ENCODE data around the gene ZNF799.
A peak's percentile ranks its signal among the peaks of the same experiment; 100 is the strongest.
"Not testable (repeated sequence)": the region's sequence is repeated elsewhere in the genome, so short reads cannot be mapped to it uniquely, and the experiment has no call there.

Gene ZNF799

GRCh38 chr19:12400633-12401502 is at the start of gene ZNF799:
Gene ZNF799, minus strand, starts transcription at chr19:12401271. Its CDS starts 201 bp downstream, at chr19:12401070.
- peak; percentile 99 for DNase-seq (ENCODE audit: low read depth)

GRCh38 chr19:12450844-12451243 is 49.8 kb upstream of the ZNF799 start:
- peak; percentile 3 for DNase-seq (ENCODE audit: low read depth)

DNA sequence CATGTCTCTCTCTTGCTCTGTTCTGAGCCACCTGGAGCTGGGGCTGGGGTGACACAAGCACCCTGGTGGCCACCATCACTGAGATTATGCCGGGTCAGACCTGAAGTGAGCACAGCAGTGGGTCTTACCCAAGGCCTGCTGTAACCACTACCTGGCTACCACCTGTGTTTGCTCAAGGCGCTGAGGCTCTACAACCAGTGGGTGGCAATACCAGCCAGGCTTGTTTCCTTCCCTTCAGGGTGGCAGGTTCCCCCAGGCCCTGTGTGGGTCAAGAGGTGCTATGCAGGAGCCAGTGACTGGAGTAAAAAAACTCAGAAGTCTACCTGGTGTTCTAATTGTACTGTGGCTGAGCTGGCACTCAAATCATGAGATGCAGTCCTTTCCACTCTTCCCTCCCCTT is 47.7 kb upstream of the ZNF799 start:
- no peak for DNase-seq (ENCODE audit: low read depth)

- DNase-seq (ENCODE audit: low read depth): peak; percentile 98
Measured at GRCh38 chr19:12440541-12441316, 39.7 kb upstream of the ZNF799 start, which contains the start of gene ZNF443. Gene ZNF443, minus strand, starts transcription at chr19:12441021. Its CDS starts 107 bp downstream, at chr19:12440914.

DNA sequence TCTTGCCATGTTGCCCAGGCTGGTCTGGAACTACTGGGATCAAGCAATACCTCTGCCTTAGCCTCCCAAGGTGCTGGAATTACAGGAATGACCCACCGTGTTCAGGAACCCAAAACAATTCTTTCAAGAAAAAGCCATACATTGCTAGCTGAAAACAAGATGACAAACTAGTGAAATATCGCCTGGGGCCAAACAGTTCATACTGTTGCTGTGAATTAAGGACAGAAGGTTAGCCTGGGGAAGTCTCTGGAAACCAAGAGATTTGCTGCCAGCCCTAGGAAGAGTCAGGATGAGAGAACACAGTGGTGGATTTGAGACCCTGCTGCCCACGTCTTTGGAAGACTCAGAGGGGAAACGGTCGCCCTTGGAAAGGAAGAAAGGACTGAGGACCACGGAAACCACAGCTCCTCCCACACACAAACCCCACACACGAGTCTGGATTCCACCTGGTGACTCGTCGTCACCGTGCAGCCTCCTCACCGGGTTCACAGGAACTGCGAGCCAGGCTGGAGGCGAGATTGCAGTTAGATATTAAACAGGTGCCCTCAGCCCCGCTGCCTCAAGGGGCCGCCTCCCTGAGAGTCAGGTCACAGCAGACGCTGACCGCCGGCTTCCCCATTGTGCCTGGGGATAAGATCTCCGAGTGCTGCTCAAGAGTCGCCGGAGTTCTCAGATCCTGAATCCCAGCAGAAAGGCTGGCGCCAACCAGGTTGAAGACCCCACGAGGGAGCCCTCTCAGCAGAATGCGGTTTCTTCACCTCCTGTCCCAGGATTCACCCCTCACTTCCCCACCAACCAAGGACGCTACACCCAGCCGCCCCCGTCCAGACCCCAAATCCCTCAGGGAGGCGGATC is 38.8 kb upstream of the ZNF799 start:
- peak; percentile 11 for DNase-seq (ENCODE audit: low read depth)

DNA sequence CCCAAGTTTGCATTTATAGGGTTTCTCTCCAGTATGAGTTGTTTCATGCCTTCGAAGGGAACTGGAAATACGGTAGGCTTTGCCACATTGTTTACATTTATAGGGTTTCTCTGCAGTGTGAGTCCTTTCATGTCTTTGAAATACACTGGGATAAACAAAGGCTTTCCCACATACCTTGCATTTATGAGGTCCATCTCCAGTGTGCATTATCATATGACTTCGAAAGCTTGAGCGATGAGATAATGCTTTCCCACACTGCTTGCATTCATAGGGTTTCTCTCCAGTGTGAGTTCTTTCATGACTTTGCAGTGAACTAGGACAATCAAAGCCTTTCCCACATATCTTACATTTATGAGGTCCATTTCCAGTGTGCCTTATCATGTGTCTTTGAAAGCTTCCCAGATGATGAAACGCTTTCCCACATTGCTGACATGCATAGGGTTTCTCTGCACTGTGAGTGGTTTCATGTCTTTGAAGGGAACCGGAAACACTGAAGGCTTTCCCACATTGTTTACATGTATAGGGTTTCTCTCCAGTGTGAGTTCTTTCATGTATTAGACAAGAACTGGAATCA is 29.7 kb upstream of the ZNF799 start:
- DNase-seq (ENCODE audit: low read depth): not testable (repeated sequence)

DNA sequence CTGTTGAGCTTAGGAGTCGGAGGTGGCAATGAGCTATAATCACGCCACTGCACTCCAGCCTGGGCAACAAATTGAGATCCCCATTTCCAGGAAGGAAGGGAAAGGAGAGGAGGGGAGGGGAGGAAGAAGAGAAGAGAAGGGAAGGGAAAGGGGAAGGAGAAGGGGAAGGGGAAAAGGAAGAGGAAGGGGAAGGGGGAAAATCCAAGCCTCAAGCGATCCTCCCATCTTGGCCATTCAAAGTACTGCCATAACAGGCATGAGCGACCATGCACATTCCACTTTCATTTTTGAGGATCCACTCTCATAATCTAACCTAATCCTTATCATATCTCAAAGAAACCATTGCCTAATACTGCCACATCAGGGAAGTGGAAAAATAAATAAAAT is 24.8 kb upstream of the ZNF799 start:
- DNase-seq (ENCODE audit: low read depth): no peak

DNA sequence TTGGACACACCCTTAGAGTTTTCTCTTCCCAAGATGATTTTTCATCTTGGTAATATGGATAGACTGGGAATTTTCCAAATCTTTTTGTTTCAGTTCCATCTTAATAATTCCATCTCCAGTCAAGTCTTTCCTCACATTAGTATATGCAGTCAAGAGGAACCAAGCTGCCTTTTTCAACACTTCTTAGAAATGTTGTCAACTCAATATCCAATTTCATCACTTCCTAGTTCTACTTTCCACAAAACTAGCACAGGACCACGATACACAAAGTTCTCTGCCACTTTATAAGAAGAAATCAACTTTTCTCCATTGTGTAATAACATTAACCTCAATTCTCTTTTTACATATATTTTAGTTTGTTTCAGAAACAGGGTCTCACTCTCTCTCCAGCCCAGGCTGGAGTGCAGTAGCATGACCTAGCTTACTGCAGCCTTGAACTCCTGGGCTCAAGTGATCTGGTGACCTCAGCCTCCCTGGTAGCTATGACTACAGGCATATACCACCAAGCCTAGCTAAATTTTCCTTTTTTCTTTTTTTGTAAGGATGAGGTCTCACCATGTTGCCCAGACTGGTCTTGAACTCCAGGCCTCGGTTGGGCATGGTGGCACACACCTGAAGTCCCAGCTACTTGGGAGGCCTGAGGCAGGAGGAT is 24.3 kb upstream of the ZNF799 start:
- DNase-seq (ENCODE audit: low read depth): no peak

- not testable (repeated sequence) for DNase-seq (ENCODE audit: low read depth)
Measured at GRCh38 chr19:12417273-12417672, 16.2 kb upstream of the ZNF799 start.

GRCh38 chr19:12411893-12412292 is 10.8 kb upstream of the ZNF799 start:
- no peak for DNase-seq (ENCODE audit: low read depth)

DNA sequence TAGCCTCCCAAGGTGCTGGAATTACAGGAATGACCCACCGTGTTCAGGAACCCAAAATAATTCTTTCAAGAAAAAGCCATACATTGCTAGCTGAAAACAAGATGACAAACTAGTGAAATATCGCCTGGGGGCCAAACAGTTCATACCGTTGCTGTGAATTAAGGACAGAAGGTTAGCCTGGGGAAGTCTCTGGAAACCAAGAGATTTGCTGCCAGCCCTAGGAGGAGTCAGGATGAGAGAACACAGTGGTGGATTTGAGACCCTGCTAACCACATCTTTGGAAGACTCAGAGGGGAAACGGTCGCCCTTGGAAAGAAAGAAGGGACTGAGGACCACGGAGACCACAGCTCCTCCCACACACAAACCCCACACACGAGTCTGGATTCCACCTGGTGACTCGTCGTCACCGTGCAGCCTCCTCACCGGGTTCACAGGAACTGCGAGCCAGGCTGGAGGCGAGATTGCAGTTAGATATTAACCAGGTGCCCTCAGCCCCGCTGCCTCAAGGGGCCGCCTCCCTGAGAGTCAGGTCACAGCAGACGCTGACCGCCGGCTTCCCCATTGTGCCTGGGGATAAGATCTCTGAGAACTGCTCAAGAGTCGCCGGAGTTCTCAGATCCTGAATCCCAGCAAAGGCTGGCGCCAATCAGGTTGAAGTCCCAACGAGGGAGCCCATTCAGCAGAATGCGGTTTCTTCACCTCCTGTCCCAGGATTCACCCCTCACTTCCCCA is 1.0 kb downstream of the ZNF799 start:
- peak; percentile 6 for DNase-seq (ENCODE audit: low read depth)

- not testable (repeated sequence) for DNase-seq (ENCODE audit: low read depth)
Measured at GRCh38 chr19:12391148-12391547, 9.9 kb downstream of the ZNF799 start.

DNA sequence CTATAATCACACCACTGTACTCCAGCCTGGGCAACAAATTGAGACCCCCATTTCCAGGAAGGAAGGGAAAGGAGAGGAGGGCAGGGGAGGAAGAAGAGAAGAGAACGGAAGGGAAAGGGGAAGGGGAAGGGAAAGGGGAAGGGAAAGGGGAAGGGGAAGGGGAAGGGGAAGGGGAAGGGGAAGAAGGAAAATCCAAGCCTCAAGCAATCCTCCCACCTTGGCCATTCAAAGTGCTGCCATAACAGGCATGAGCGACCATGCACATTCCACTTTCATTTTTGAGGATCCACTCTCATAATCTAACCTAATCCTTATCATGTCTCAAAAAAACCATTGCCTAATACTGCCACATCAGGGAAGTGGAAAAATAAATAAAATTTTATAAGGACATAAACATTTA is 14.7 kb downstream of the ZNF799 start:
- not testable (repeated sequence) for DNase-seq (ENCODE audit: low read depth)

DNA sequence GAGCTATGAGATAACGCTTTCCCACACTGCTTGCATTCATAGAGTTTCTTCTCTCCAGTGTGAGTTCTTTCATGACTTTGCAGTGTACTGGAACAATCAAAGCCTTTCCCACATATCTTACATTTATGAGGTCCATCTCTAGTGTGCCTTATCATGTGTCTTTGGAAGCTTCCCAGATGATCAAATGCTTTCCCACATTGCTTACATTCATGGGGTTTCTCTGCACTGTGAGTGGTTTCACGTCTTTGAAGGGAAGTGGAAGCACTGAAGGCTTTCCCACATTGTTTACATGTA is 20.7 kb downstream of the ZNF799 start:
- DNase-seq (ENCODE audit: low read depth): no peak

DNA sequence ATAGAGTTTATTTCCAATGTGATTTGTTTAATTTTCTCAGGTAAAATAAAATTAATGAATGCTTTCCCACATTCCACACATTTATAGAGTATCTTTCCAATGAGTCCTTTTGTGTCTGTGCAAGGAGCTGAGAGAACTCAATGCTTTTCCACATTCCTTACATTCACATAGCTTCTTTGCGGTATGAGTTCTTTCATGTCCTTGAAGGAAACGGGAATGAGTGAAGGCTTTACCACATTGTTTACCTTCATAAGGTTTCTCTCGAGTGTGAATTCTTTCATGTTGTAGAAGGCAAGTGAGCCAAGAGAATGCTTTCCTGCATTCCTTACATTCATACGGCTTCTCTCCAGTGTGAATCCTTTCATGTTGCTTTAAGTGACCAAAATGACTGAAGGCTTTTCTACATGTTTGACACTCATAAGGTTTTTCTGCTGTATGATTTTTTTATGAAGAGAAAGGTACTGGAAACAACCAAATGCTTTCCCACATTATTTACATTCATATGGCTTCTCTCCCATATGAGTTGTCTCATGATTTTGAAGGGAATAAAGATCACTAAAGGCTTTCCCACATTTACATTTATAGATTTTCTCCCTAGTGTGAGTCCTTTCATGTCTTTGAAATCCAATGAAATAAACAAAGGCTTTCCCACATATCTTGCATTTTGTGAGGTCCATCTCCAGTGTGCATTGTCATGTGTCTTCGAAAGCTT is 21.2 kb downstream of the ZNF799 start:
- DNase-seq (ENCODE audit: low read depth): no peak

- DNase-seq (ENCODE audit: low read depth): no peak
Measured at GRCh38 chr19:12374026-12374425, 27.0 kb downstream of the ZNF799 start.

GRCh38 chr19:12365236-12366162 is 35.6 kb downstream of the ZNF799 start, which contains the start of gene ZNF442:
Gene ZNF442, minus strand, starts transcription at chr19:12365683. Its CDS starts 2,052 bp downstream, at chr19:12363631.
- peak; percentile 98 for DNase-seq (ENCODE audit: low read depth)

- DNase-seq (ENCODE audit: low read depth): peak; percentile 27
Measured at GRCh38 chr19:12364391-12365235, 36.5 kb downstream of the ZNF799 start.
